HCT116 (cell line): ENCODE data around the gene SHF. TPM values are rescaled to one million over a fixed set of nuclear protein-coding genes. Genes with fewer than 3 reads are reported as not detected.

Experiments used
- ATAC-seq: fragments of 200-7000 bp; cut with Tn5 transposase; 2 replicates; pipeline ENCODE4 v1.9.1; 2020; ENCODE audit warnings: mild to moderate bottlenecking, moderate library complexity
- BruUV-seq: library from RNA; stranded (reverse); fragments of 400-500 nt; replicated peaks from 2 replicates; lab custom pipeline; 2021; lab: Mats Ljungman, UMichigan
- CTCF ChIA-PET: fragments of 300-600 bp; sonication (Branson Sonifier 250); formaldehyde crosslinking; loops from one replicate; lab custom pipeline; 2021; ENCODE audit warnings: antibody characterized with exemption; lab: Charles Lee
- POLR2A ChIA-PET: fragments of 300-600, 350-600 bp; sonication (Branson Sonifier 250); formaldehyde crosslinking; loops from one replicate; lab custom pipeline; 2021; ENCODE audit warnings: antibody characterized with exemption; lab: Charles Lee
- RAD21 ChIA-PET, 2 experiments: fragments of 300-600 bp; sonication (Branson Sonifier 250); formaldehyde crosslinking; loops; one replicate each; lab custom pipeline; 2023; ENCODE audit warnings: low total read pairs in 2 of 2; ENCODE audit not compliant: uncharacterized antibody in 2 of 2, unreplicated experiment in 2 of 2, low non-redundant PET in 1 of 2; lab: Charles Lee
- DNase-seq: peaks from one replicate; pipeline ENCODE4 v3.0.0-alpha.2; 2010; ENCODE audit warnings: low read depth, low spot score
- H2AFZ ChIP-seq: fragments of 200-600 bp; shearing (Covaris generic), sonication (generic); 2 replicates; pipeline ENCODE4 v1.6.1; 2017; ENCODE audit warnings: low read depth, mixed run types, mixed read lengths, antibody characterized with exemption, low read length; ENCODE audit not compliant: poor library complexity, severe bottlenecking
- H3K27ac ChIP-seq: 2 replicates; pipeline ENCODE4 v1.5.1; 2012; ENCODE audit warnings: low read depth, low read length
- H3K27me3 ChIP-seq: fragments of 200-600 bp; sonication (generic); 2 replicates; pipeline ENCODE4 v1.6.1; 2016; ENCODE audit warnings: mixed run types, low read length, mixed read lengths; ENCODE audit not compliant: insufficient read depth
- H3K36me3 ChIP-seq, 2 experiments: fragments of 200-500 bp in 1 of 2; fragments of 200-600 bp in 1 of 2; sonication (Bioruptor generic) in 1 of 2; sonication (generic) in 1 of 2; 2 replicates each; pipeline versions ENCODE4 v1.5.1 to v1.6.1; 2014 to 2016; ENCODE audit warnings: low read length in 2 of 2, inconsistent platforms in 1 of 2, mixed read lengths in 1 of 2, mixed run types in 1 of 2; ENCODE audit not compliant: insufficient read depth in 2 of 2, control insufficient read depth in 1 of 2
- H3K4me1 ChIP-seq, 2 experiments: fragments of 200-600 bp in 1 of 2; sonication (generic) in 1 of 2; 2 replicates each; pipeline versions ENCODE4 v1.5.1 to v1.6.1; 2012 to 2017; ENCODE audit warnings: low read length in 2 of 2, inconsistent platforms in 1 of 2, mild to moderate bottlenecking in 1 of 2, mixed read lengths in 1 of 2, mixed run types in 1 of 2, moderate library complexity in 1 of 2; ENCODE audit not compliant: insufficient read depth in 2 of 2, control insufficient read depth in 1 of 2
- H3K4me2 ChIP-seq: fragments of 200-600 bp; sonication (generic); 2 replicates; pipeline ENCODE4 v1.6.1; 2017; ENCODE audit warnings: mixed run types, low read length, mixed read lengths
- H3K4me3 ChIP-seq, 2 experiments: fragments of 200-600 bp in 1 of 2; sonication (generic) in 1 of 2; replicated peaks in 1 of 2; 2 replicates each; pipeline ENCODE4 v1.5.1; 2011 to 2016; ENCODE audit warnings: low read length in 2 of 2, control low read depth in 1 of 2, low read depth in 1 of 2, mild to moderate bottlenecking in 1 of 2, mixed read lengths in 1 of 2, mixed run types in 1 of 2
- H3K79me2 ChIP-seq: fragments of 200-600 bp; sonication (generic); 2 replicates; pipeline ENCODE4 v1.6.1; 2017; ENCODE audit warnings: mild to moderate bottlenecking, mixed run types, low read length, moderate library complexity, mixed read lengths; ENCODE audit not compliant: insufficient read depth
- H3K9ac ChIP-seq: fragments of 200-600 bp; sonication (generic); 2 replicates; pipeline ENCODE4 v1.6.1; 2016; ENCODE audit warnings: low read length, mixed read lengths
- H3K9me2 ChIP-seq: fragments of 200-600 bp; sonication (generic), shearing (Covaris generic); 2 replicates; pipeline ENCODE4 v1.6.1; 2017; ENCODE audit warnings: mixed run types, mild to moderate bottlenecking, moderate library complexity; ENCODE audit not compliant: insufficient read depth
- H3K9me3 ChIP-seq, 2 experiments: fragments of 200-500 bp in 1 of 2; fragments of 200-600 bp in 1 of 2; sonication (Bioruptor generic) in 1 of 2; sonication (generic) in 1 of 2; 2 replicates each; pipeline ENCODE4 v1.6.1; 2014 to 2017; ENCODE audit warnings: low read length in 2 of 2, mixed read lengths in 2 of 2, inconsistent platforms in 1 of 2, low read depth in 1 of 2, mild to moderate bottlenecking in 1 of 2, mixed run types in 1 of 2, moderate library complexity in 1 of 2; ENCODE audit not compliant: control insufficient read depth in 1 of 2, insufficient read depth in 1 of 2
- H4K20me1 ChIP-seq: fragments of 200-600 bp; sonication (generic), shearing (Covaris generic); 2 replicates; pipeline ENCODE4 v1.6.1; 2017; ENCODE audit warnings: mixed run types, mild to moderate bottlenecking, moderate library complexity; ENCODE audit not compliant: insufficient read depth
- CBX3 ChIP-seq: IDR thresholded peaks from 2 replicates; pipeline ENCODE4 v1.6.1; 2012; ENCODE audit warnings: low read depth
- CEBPB ChIP-seq: IDR thresholded peaks from 2 replicates; pipeline ENCODE4 v1.6.1; 2012; ENCODE audit warnings: low read depth
- ELF1 ChIP-seq: IDR thresholded peaks from 2 replicates; pipeline ENCODE4 v1.6.1; 2012; ENCODE audit warnings: low read depth, borderline replicate concordance
- EZH2phosphoT487 ChIP-seq: fragments of 200-600 bp; IDR thresholded peaks from 2 replicates; pipeline ENCODE4 v1.6.1; 2018; ENCODE audit warnings: antibody characterized with exemption, borderline replicate concordance
- JUND ChIP-seq: IDR thresholded peaks from 2 replicates; pipeline ENCODE4 v1.6.1; 2012
- POLR2A ChIP-seq: IDR thresholded peaks from 2 replicates; pipeline ENCODE4 v1.7.0; 2011; ENCODE audit warnings: borderline replicate concordance; ENCODE audit not compliant: insufficient read depth, insufficient read length; ENCODE audit errors: extremely low read depth
- RAD21 ChIP-seq: IDR thresholded peaks from 2 replicates; pipeline ENCODE4 v1.6.1; 2012; ENCODE audit warnings: low read depth, mild to moderate bottlenecking
- SIN3A ChIP-seq: IDR thresholded peaks from 2 replicates; pipeline ENCODE4 v1.6.1; 2012; ENCODE audit warnings: low read depth
- SP1 ChIP-seq: IDR thresholded peaks from 2 replicates; pipeline ENCODE4 v1.6.1; 2012; ENCODE audit warnings: low read depth
- YY1 ChIP-seq: IDR thresholded peaks from 2 replicates; pipeline ENCODE4 v1.6.1; 2011; ENCODE audit warnings: low read length, low read depth, moderate library complexity, mild to moderate bottlenecking; ENCODE audit not compliant: insufficient replicate concordance; ENCODE audit errors: extremely low read depth
- ZFX ChIP-seq: fragments of 450-650 bp; IDR thresholded peaks from 2 replicates; pipeline ENCODE4 v1.6.1; 2017
- ZNF274 ChIP-seq: fragments of 200-500 bp; sonication (Bioruptor generic); IDR thresholded peaks from 2 replicates; pipeline ENCODE4 v1.6.1; 2014; ENCODE audit warnings: mild to moderate bottlenecking, low read depth, low read length, inconsistent platforms
- intact Hi-C: fragments of 100-400 bp; cut with micrococcal nuclease; formaldehyde crosslinking; loops from 2 replicates; pipeline ENCODE4 v1.10.0; 2022
- total RNA-seq: library from RNA; stranded (reverse); gene quantifications from one replicate; pipeline ENCODE4 v1.2.1, GENCODE V29; 2021; ENCODE audit not compliant: unreplicated experiment
- TF ChIP-seq, protein P1 (sequence below): IDR thresholded peaks from 2 replicates; pipeline ENCODE4 v1.6.1; 2011; ENCODE audit warnings: mild to moderate bottlenecking, low read length, moderate library complexity; ENCODE audit not compliant: insufficient replicate concordance; ENCODE audit errors: extremely low read depth
- TF ChIP-seq, protein P2 (sequence below), 3 experiments: fragments of 200-600 bp in 1 of 3; sonication (generic) in 1 of 3; IDR thresholded peaks in 2 of 3; conservative IDR thresholded peaks in 1 of 3; 2 replicates each; pipeline ENCODE4 v1.5.1; 2012 to 2017; ENCODE audit warnings: low read depth in 2 of 3, low read length in 2 of 3, antibody characterized with exemption in 1 of 3, borderline replicate concordance in 1 of 3, control low read depth in 1 of 3, mild to moderate bottlenecking in 1 of 3, mixed read lengths in 1 of 3, mixed run types in 1 of 3, moderate library complexity in 1 of 3; ENCODE audit not compliant: insufficient read depth in 1 of 3
- TF ChIP-seq, protein P3 (sequence below): IDR thresholded peaks from 2 replicates; pipeline ENCODE4 v1.6.1; 2012
- TF ChIP-seq, protein P4 (sequence below): IDR thresholded peaks from 2 replicates; pipeline ENCODE4 v1.6.1; 2012; ENCODE audit warnings: low read depth

Gene SHF
- total RNA-seq, 1 experiment from 2014 or later = 2.6 TPM

DNA sequence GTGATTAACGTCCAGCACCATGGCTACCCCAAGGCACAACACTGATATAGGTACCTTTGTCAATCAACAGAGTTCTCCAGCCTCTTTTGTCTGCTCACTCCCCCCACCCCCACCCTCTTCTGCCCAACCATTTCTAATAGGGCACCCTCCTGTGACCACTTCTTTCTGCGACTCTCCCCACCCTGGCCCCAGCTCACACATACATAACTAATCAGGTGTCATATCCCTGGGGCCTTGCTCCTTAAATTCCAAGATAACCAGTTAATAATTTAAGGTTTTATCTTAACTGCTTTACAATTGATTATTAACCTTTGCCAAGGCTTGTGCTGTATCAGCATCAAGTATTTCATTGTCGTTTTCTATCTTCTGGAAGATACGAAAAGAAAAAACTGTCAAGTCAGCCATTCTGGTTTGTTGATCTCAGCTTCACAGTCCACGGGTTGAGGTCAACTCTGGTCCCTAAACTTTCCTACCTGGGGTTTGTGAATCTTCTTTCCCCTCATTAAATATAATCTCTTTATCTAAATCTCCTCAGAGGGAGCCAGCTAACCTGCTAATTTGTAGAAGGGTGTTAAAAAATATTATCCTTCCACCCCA lies 37.0 kb upstream of the SHF start:
- Histone ChIP-seq H3K27me3 (no peaks in the 10 kb centered on the region), H3K79me2 (no peaks in the 10 kb centered on the region), H3K9me2 (no peaks in the 10 kb centered on the region), H2AFZ (no peak overlapping the region), H4K20me1 (no peaks in the 10 kb centered on the region), H3K36me3 (no peaks in the 10 kb centered on the region), H3K27ac (no peak overlapping the region), H3K9me3 (no peaks in the 10 kb centered on the region), H3K4me2 (no peak overlapping the region), H3K9ac (no peak overlapping the region), H3K4me3 (no peak overlapping the region), H3K4me1 (no peaks in the 10 kb centered on the region)
- ATAC-seq (no peak), DNase-seq (no peak)
- BruUV-seq = no TSS peak
- ChIA-PET CTCF (interaction anchor here (0.8 kb wide), 1 partner anchor 20 kb away, joined by 3 read pairs; no protein-coding TSS in a partner anchor), RAD21 (no interaction called here), POLR2A (interaction anchor here (0.8 kb wide), 1 partner anchor 312 kb away, joined by 3 read pairs; no protein-coding TSS in a partner anchor)
- intact Hi-C loops = no loop called here
- TF ChIP-seq ZNF274 (no peak), CBX3 (no peak), SIN3A (no peak), YY1 (no peak), EZH2phosphoT487 (no peak), ELF1 (no peak), CEBPB (no peak), RAD21 (no peak), POLR2A (no peak), ZFX (no peak), SP1 (no peak), JUND (no peak)
- TF ChIP-seq, protein P1, sequence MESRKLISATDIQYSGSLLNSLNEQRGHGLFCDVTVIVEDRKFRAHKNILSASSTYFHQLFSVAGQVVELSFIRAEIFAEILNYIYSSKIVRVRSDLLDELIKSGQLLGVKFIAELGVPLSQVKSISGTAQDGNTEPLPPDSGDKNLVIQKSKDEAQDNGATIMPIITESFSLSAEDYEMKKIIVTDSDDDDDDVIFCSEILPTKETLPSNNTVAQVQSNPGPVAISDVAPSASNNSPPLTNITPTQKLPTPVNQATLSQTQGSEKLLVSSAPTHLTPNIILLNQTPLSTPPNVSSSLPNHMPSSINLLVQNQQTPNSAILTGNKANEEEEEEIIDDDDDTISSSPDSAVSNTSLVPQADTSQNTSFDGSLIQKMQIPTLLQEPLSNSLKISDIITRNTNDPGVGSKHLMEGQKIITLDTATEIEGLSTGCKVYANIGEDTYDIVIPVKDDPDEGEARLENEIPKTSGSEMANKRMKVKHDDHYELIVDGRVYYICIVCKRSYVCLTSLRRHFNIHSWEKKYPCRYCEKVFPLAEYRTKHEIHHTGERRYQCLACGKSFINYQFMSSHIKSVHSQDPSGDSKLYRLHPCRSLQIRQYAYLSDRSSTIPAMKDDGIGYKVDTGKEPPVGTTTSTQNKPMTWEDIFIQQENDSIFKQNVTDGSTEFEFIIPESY = no peak
- TF ChIP-seq, protein P2, sequence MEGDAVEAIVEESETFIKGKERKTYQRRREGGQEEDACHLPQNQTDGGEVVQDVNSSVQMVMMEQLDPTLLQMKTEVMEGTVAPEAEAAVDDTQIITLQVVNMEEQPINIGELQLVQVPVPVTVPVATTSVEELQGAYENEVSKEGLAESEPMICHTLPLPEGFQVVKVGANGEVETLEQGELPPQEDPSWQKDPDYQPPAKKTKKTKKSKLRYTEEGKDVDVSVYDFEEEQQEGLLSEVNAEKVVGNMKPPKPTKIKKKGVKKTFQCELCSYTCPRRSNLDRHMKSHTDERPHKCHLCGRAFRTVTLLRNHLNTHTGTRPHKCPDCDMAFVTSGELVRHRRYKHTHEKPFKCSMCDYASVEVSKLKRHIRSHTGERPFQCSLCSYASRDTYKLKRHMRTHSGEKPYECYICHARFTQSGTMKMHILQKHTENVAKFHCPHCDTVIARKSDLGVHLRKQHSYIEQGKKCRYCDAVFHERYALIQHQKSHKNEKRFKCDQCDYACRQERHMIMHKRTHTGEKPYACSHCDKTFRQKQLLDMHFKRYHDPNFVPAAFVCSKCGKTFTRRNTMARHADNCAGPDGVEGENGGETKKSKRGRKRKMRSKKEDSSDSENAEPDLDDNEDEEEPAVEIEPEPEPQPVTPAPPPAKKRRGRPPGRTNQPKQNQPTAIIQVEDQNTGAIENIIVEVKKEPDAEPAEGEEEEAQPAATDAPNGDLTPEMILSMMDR (IDR thresholded peaks at IDR 0.05 in 2 of 3, conservative IDR thresholded peaks at IDR 0.05 in 1 of 3; ENCODE audit: borderline replicate concordance in 1 of 3, insufficient read depth in 1 of 3, low read depth in 2 of 3, low read length in 2 of 3) = no peak
- TF ChIP-seq, protein P3, sequence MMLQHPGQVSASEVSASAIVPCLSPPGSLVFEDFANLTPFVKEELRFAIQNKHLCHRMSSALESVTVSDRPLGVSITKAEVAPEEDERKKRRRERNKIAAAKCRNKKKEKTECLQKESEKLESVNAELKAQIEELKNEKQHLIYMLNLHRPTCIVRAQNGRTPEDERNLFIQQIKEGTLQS = no peak
- TF ChIP-seq, protein P4, sequence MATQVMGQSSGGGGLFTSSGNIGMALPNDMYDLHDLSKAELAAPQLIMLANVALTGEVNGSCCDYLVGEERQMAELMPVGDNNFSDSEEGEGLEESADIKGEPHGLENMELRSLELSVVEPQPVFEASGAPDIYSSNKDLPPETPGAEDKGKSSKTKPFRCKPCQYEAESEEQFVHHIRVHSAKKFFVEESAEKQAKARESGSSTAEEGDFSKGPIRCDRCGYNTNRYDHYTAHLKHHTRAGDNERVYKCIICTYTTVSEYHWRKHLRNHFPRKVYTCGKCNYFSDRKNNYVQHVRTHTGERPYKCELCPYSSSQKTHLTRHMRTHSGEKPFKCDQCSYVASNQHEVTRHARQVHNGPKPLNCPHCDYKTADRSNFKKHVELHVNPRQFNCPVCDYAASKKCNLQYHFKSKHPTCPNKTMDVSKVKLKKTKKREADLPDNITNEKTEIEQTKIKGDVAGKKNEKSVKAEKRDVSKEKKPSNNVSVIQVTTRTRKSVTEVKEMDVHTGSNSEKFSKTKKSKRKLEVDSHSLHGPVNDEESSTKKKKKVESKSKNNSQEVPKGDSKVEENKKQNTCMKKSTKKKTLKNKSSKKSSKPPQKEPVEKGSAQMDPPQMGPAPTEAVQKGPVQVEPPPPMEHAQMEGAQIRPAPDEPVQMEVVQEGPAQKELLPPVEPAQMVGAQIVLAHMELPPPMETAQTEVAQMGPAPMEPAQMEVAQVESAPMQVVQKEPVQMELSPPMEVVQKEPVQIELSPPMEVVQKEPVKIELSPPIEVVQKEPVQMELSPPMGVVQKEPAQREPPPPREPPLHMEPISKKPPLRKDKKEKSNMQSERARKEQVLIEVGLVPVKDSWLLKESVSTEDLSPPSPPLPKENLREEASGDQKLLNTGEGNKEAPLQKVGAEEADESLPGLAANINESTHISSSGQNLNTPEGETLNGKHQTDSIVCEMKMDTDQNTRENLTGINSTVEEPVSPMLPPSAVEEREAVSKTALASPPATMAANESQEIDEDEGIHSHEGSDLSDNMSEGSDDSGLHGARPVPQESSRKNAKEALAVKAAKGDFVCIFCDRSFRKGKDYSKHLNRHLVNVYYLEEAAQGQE = no peak
